Gastroesophageal sphincter (tissue), 4 donors: Measurements from ENCODE around the gene ORC6. TPM values are rescaled to one million over a fixed set of nuclear protein-coding genes. Genes with fewer than 3 reads are reported as not detected.

ENCODE experiments used
- ATAC-seq: fragments of 150-250 bp; one replicate; pipeline ENCODE4 v1.9.1; 2016; ENCODE audit warnings: mild to moderate bottlenecking, moderate library complexity
- H3K27ac ChIP-seq, 4 donors: fragments of 200-600 bp; sonication (generic) in 3 of 4; 1 replicate in 3 of 4; 2 replicates in 1 of 4; pipeline ENCODE4 v1.5.1; 2016 to 2019
- H3K27me3 ChIP-seq: fragments of 200-600 bp; sonication (generic); one replicate; pipeline ENCODE4 v1.5.1; 2019
- H3K36me3 ChIP-seq, 2 donors: fragments of 200-600 bp; sonication (generic); one replicate each; pipeline ENCODE4 v1.5.1; 2019; ENCODE audit warnings: control low read depth in 1 of 2
- H3K4me1 ChIP-seq, 3 donors: fragments of 200-600 bp; sonication (generic); 1 replicate in 2 of 3; 2 replicates in 1 of 3; pipeline ENCODE4 v1.5.1; 2016 to 2019; ENCODE audit warnings: control low read depth in 2 of 3
- H3K4me3 ChIP-seq, 2 donors: fragments of 200-600 bp; sonication (generic); one replicate each; pipeline ENCODE4 v1.5.1; 2019; ENCODE audit warnings: mild to moderate bottlenecking in 1 of 2, moderate library complexity in 1 of 2
- H3K9me3 ChIP-seq, 3 donors: fragments of 200-600 bp; sonication (generic); one replicate each; pipeline ENCODE4 v1.5.1; 2017 to 2019; ENCODE audit warnings: control low read depth in 2 of 3
- CTCF ChIP-seq, 4 experiments: fragments of 200-600 bp in 2 of 4; fragments of 450-650 bp in 2 of 4; sonication (generic) in 1 of 4; IDR thresholded peaks; one replicate each; pipeline ENCODE4 v1.5.1; 2017 to 2019; ENCODE audit warnings: antibody characterized with exemption in 4 of 4, mild to moderate bottlenecking in 2 of 4, moderate library complexity in 2 of 4
- EP300 ChIP-seq: sonication (generic); formaldehyde crosslinking; IDR thresholded peaks from one replicate; pipeline ENCODE4 v1.6.1; 2017; ENCODE audit warnings: antibody characterized with exemption, mild to moderate bottlenecking
- POLR2A ChIP-seq, 2 donors: fragments of 450-650 bp; IDR thresholded peaks; one replicate each; pipeline ENCODE4 v1.6.1; 2017; ENCODE audit warnings: antibody characterized with exemption in 2 of 2, mild to moderate bottlenecking in 2 of 2, moderate library complexity in 1 of 2
- POLR2AphosphoS5 ChIP-seq: sonication (generic); formaldehyde crosslinking; IDR thresholded peaks from one replicate; pipeline ENCODE4 v1.6.1; 2017; ENCODE audit warnings: antibody characterized with exemption
- WGBS, 2 donors: methylation state at CpG; one replicate each; pipeline ENCODE4 v1.1.5; 2018; ENCODE audit warnings: low coverage in 1 of 2; 5-methylcytosine and 5-hydroxymethylcytosine counted together
- total RNA-seq, 4 donors: library from RNA; depleted of rRNA; stranded (reverse); fragments of >200 nt; gene quantifications; one replicate each; pipeline ENCODE4 v1.1.0, GENCODE V29; 2016

The ORC6 gene
- total RNA-seq, 4 donors from 2014 or later = 0.62 to 2.2 (median 1.2) TPM

- Histone ChIP-seq H3K36me3 (no peaks in the 10 kb centered on the region), H3K9me3 (no peaks in the 10 kb centered on the region), H3K4me3 (no peak overlapping the region), H3K27ac (no peak overlapping the region), H3K27me3 (no peaks in the 10 kb centered on the region), H3K4me1 (no peaks in the 10 kb centered on the region)
- no peak for ATAC-seq
- WGBS, 2 donors = 91 to 96% methylated on average over 4 to 5 of the region's 6 CpGs
- TF ChIP-seq CTCF (IDR thresholded peaks at IDR 0.05) (no peak), EP300 (no peak), POLR2AphosphoS5 (no peak), POLR2A (IDR thresholded peaks at IDR 0.05) (no peak)
Observed at GRCh38 chr16:46719528-46719927, 30.1 kb downstream of the ORC6 start.

- H3K36me3 ChIP-seq = no peaks in the 10 kb centered on the region
- TF ChIP-seq POLR2AphosphoS5 (no peak), EP300 (no peak), CTCF (IDR thresholded peaks at IDR 0.05) (no peak), POLR2A (IDR thresholded peaks at IDR 0.05) (no peak)
- no peak overlapping the region for H3K27ac ChIP-seq
- 81% methylated on average over 2 of the region's 2 CpGs; no CpG with 5 or more reads in 1 of the 2 donors for WGBS, 2 donors
- no peak overlapping the region for H3K4me3 ChIP-seq
- no peaks in the 10 kb centered on the region for H3K27me3 ChIP-seq
- ATAC-seq = no peak
- H3K9me3 ChIP-seq = peaks cover 0 to 2% (median 0%) of the 10 kb centered on the region in 3 donors
- no peaks in the 10 kb centered on the region for H3K4me1 ChIP-seq
Observed at GRCh38 chr16:46720619-46721018, 31.2 kb downstream of the ORC6 start.

- Histone ChIP-seq H3K4me1 (no peaks in the 10 kb centered on the region), H3K27ac (no peak overlapping the region), H3K36me3 (no peaks in the 10 kb centered on the region), H3K4me3 (no peak overlapping the region), H3K27me3 (no peaks in the 10 kb centered on the region), H3K9me3 (peaks cover 0 to 9% (median 0%) of the 10 kb centered on the region in 3 donors)
- no peak for TF ChIP-seq POLR2A (IDR thresholded peaks at IDR 0.05)
- TF ChIP-seq POLR2AphosphoS5 = no peak
- TF ChIP-seq EP300 = no peak
- TF ChIP-seq CTCF (IDR thresholded peaks at IDR 0.05) = no peak
- ATAC-seq = no peak
- WGBS, 2 donors = 60 to 66% methylated on average over 1 to 4 of the region's 4 CpGs
Observed at GRCh38 chr16:46721885-46722284, 32.4 kb downstream of the ORC6 start.

- WGBS, 2 donors = 100% methylated on average over 2 of the region's 7 CpGs; no CpG with 5 or more reads in 1 of the 2 donors
Observed at GRCh38 chr16:46727184-46727583, 37.7 kb downstream of the ORC6 start.

More at GRCh38 chr16:46727184-46727583, 37.7 kb downstream of the ORC6 start:
- H3K27me3 ChIP-seq = no peaks in the 10 kb centered on the region
- no peak overlapping the region for H3K27ac ChIP-seq
- TF ChIP-seq CTCF (IDR thresholded peaks at IDR 0.05) = no peak
- no peak for TF ChIP-seq POLR2A (IDR thresholded peaks at IDR 0.05)
- no peak for TF ChIP-seq EP300
- no peak for TF ChIP-seq POLR2AphosphoS5
- no peak for ATAC-seq
- H3K36me3 ChIP-seq = no peaks in the 10 kb centered on the region
- no peak overlapping the region for H3K4me3 ChIP-seq
- peaks cover 0 to 9% (median 0%) of the 10 kb centered on the region in 3 donors for H3K9me3 ChIP-seq
- no peaks in the 10 kb centered on the region for H3K4me1 ChIP-seq
